Gastrocnemius medialis (tissue), 4 donors: ENCODE data around the gene PPM1E. TPM values are rescaled to one million over a fixed set of nuclear protein-coding genes. Genes with fewer than 3 reads are reported as not detected.

ENCODE experiments used
- ATAC-seq, 2 donors: fragments of 150-250 bp; one replicate each; pipeline ENCODE4 v1.9.1; 2016
- DNase-seq, 2 donors: peaks; one replicate each; pipeline ENCODE4 v3.0.0-alpha.2; 2019
- H3K27ac ChIP-seq, 4 donors: fragments of 200-600 bp; sonication (generic); 1 replicate in 1 of 4; 2 replicates in 3 of 4; pipeline ENCODE4 v1.5.1; 2016 to 2018; ENCODE audit warnings: mild to moderate bottlenecking in 2 of 4, moderate library complexity in 1 of 4
- H3K27me3 ChIP-seq, 3 donors: fragments of 200-600 bp; sonication (generic) in 2 of 3; 1 replicate in 1 of 3; 2 replicates in 2 of 3; pipeline versions ENCODE4 v1.5.1 to v1.6.0; 2016 to 2019; ENCODE audit warnings: mild to moderate bottlenecking in 1 of 3, moderate library complexity in 1 of 3
- H3K36me3 ChIP-seq, 2 donors: fragments of 200-600 bp; sonication (generic) in 1 of 2; one replicate each; pipeline ENCODE4 v1.5.1; 2017 to 2018
- H3K4me1 ChIP-seq, 2 donors: fragments of 200-600 bp; sonication (generic) in 1 of 2; one replicate each; pipeline ENCODE4 v1.5.1; 2016 to 2017; ENCODE audit warnings: mild to moderate bottlenecking in 2 of 2
- H3K4me3 ChIP-seq, 4 donors: fragments of 200-600 bp; sonication (generic) in 3 of 4; 1 replicate in 1 of 4; 2 replicates in 3 of 4; pipeline ENCODE4 v1.5.1; 2016 to 2019; ENCODE audit warnings: mild to moderate bottlenecking in 2 of 4
- H3K9me3 ChIP-seq, 3 donors: fragments of 200-600 bp; sonication (generic) in 2 of 3; 1 replicate in 1 of 3; 2 replicates in 2 of 3; pipeline ENCODE4 v1.5.1; 2016 to 2019
- CTCF ChIP-seq, 5 experiments: fragments of 450-650 bp in 3 of 5; fragments of 200-600 bp in 2 of 5; sonication (generic) in 2 of 5; IDR thresholded peaks in 4 of 5; conservative IDR thresholded peaks in 1 of 5; 1 replicate in 4 of 5; 2 replicates in 1 of 5; pipeline ENCODE4 v1.5.1; 2016 to 2019; ENCODE audit warnings: antibody characterized with exemption in 5 of 5, mild to moderate bottlenecking in 3 of 5, moderate library complexity in 3 of 5
- POLR2A ChIP-seq, 2 donors: fragments of 450-650 bp; IDR thresholded peaks; one replicate each; pipeline ENCODE4 v1.6.1; 2017; ENCODE audit warnings: antibody characterized with exemption in 2 of 2, mild to moderate bottlenecking in 2 of 2, moderate library complexity in 2 of 2
- in situ Hi-C, 4 donors: fragments of 200-750 bp; cut with MboI; loops; one replicate each; pipeline versions ENCODE4 v1.15.0 to v1.8.0; 2017; ENCODE audit warnings: low sequenced_read_pairs in 4 of 4
- intact Hi-C: fragments of 100-400 bp; cut with DNase I; formaldehyde crosslinking; loops from one replicate; pipeline ENCODE4 v1.15.1; 2023; ENCODE audit warnings: low total_unique reads
- total RNA-seq, 4 donors: library from RNA; depleted of rRNA; stranded (reverse); fragments of >200 nt; gene quantifications; one replicate each; pipeline versions ENCODE4 v1.1.0 to v1.2.3, GENCODE V29; 2016

The PPM1E gene
- total RNA-seq, 4 donors from 2014 or later = 0.04 to 0.07 TPM; not detected in 2

- no peak for DNase-seq
- no peak for ATAC-seq
- no peaks in the 10 kb centered on the region for H3K9me3 ChIP-seq
- H3K36me3 ChIP-seq = no peaks in the 10 kb centered on the region
- no peaks in the 10 kb centered on the region for H3K27me3 ChIP-seq
- H3K4me3 ChIP-seq = no peak overlapping the region
- intact Hi-C loops (no loop called here), in situ Hi-C loops (no loop called here)
- no peak overlapping the region for H3K27ac ChIP-seq
- no peak for TF ChIP-seq POLR2A (IDR thresholded peaks at IDR 0.05)
- no peak for TF ChIP-seq CTCF (IDR thresholded peaks at IDR 0.05 in 4 of 5, conservative IDR thresholded peaks at IDR 0.05 in 1 of 5)
- H3K4me1 ChIP-seq = no peaks in the 10 kb centered on the region
These were observed 66.7 kb downstream of the PPM1E start for GRCh38 chr17:58822148-58823050.

- Histone ChIP-seq H3K4me1 (no peaks in the 10 kb centered on the region), H3K36me3 (no peaks in the 10 kb centered on the region), H3K4me3 (no peak overlapping the region), H3K27ac (no peak overlapping the region), H3K9me3 (no peaks in the 10 kb centered on the region), H3K27me3 (no peaks in the 10 kb centered on the region)
- intact Hi-C loops = no loop called here
- in situ Hi-C loops = no loop called here
- ATAC-seq (no peak), DNase-seq (no peak)
- TF ChIP-seq POLR2A (IDR thresholded peaks at IDR 0.05) (no peak), CTCF (IDR thresholded peaks at IDR 0.05 in 4 of 5, conservative IDR thresholded peaks at IDR 0.05 in 1 of 5) (no peak)
These were observed 67.4 kb downstream of the PPM1E start for GRCh38 chr17:58823051-58823525.

GRCh38 chr17:58829172-58829637 lies 73.6 kb downstream of the PPM1E start:
- ATAC-seq (no peak), DNase-seq (no peak)
- no peak overlapping the region for H3K4me3 ChIP-seq
- H3K27ac ChIP-seq = no peak overlapping the region
- intact Hi-C loops = no loop called here
- no peaks in the 10 kb centered on the region for H3K36me3 ChIP-seq
- no peaks in the 10 kb centered on the region for H3K9me3 ChIP-seq
- TF ChIP-seq CTCF (IDR thresholded peaks at IDR 0.05 in 4 of 5, conservative IDR thresholded peaks at IDR 0.05 in 1 of 5) (no peak), POLR2A (IDR thresholded peaks at IDR 0.05) (no peak)
- H3K4me1 ChIP-seq = no peaks in the 10 kb centered on the region
- H3K27me3 ChIP-seq = no peaks in the 10 kb centered on the region
- in situ Hi-C loops = no loop called here

- Histone ChIP-seq H3K36me3 (no peaks in the 10 kb centered on the region), H3K4me3 (no peak overlapping the region), H3K27ac (no peak overlapping the region), H3K9me3 (no peaks in the 10 kb centered on the region), H3K4me1 (no peaks in the 10 kb centered on the region), H3K27me3 (no peaks in the 10 kb centered on the region)
- intact Hi-C loops = no loop called here
- DNase-seq (no peak), ATAC-seq (no peak)
- TF ChIP-seq POLR2A (IDR thresholded peaks at IDR 0.05) (no peak), CTCF (IDR thresholded peaks at IDR 0.05 in 4 of 5, conservative IDR thresholded peaks at IDR 0.05 in 1 of 5) (no peak)
- in situ Hi-C loops = no loop called here
These were observed 76.1 kb downstream of the PPM1E start for GRCh38 chr17:58831780-58832179.
